ENCODE measurements around the gene MPL. TPM values are rescaled to one million over a fixed set of nuclear protein-coding genes. Genes with fewer than 3 reads are reported as not detected.

MPL gene
- total RNA-seq, 1 experiment from 2014 or later, result not detected

GRCh38 chr1:43321331-43321891, 16.2 kb upstream of the MPL start:
- no peak for DNase-seq (ENCODE audit: low read depth)

- DNase-seq (ENCODE audit: low read depth), result no peak
Measured at GRCh38 chr1:43322506-43322905, 15.1 kb upstream of the MPL start.

DNA sequence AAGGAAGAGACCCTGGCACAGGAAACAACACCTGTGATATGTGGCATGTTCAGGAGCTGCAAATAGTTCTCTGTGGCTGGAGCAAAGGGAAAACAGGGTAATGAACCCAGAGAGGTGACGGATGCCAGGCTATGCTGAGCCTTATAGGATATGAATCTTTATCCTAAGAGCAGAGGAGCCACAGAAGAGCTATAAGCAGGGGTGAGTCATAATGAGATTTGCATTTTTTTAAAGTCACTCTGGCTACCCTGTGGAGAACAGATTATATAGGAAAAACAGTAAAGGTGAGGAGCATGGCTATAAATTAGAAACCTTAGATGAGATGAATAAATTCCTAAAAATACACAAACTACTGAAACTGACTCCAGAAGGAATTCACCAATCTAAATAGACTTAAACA, 12.8 kb upstream of the MPL start:
- DNase-seq (ENCODE audit: low read depth), result no peak

DNA sequence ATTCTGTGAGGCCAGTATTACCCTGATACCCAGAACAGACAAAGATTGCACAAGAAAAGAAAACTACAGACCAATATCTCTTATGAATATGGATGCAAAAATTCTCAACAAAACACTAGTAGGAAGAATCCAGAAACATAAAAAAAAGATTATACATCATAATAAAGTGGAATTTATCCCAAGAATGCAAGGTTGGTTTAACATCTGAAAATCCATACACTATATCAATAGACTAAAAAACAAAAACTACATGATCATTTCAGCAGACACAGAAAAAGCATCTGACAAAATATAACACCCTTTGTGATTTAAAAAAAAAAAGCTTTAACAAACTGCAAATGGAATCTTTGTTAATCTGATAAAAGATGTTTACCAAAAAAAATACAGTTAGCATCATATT, 12.2 kb upstream of the MPL start:
- no peak for DNase-seq (ENCODE audit: low read depth)

GRCh38 chr1:43327549-43328292, 9.9 kb upstream of the MPL start:
- no peak for DNase-seq (ENCODE audit: low read depth)

GRCh38 chr1:43329995-43330751, 7.4 kb upstream of the MPL start:
- peak; percentile 94 for DNase-seq (ENCODE audit: low read depth)

GRCh38 chr1:43331688-43332087, 5.9 kb upstream of the MPL start:
- no peak for DNase-seq (ENCODE audit: low read depth)

DNA sequence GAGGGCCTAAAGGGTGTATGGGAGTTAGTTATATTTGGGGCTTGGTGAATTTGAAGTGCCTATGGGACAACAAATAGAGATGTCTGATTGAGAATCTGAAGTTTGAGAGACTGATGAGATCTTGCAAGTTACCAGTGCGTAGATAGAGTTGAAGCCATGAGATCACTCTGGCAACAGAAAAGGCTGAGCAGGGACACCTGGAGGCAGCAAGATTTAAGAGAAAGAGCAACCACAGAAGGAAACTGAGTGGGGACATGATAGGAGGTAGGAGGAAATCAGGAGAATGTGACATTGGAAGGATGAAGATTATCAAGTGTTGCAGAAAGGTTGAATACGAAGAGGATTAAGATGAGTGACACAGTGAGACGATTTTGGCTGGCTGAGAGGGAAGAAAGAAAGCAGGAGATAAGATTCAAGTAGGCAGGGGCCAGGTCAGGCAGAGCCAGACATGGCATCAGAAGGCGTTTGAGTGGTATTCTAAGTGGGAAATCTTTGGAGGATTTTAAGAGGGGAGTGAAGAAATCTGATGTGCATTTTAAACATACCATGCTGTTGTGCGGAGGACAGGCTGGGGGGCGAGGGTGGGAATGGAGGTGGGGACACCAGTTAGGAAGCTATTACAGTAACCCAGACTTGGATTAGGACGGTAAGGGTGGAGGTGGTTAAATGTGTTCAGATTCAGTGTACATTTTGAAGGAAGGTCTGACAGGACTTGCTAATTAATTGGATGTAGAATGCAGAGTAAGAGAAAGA, 3.0 kb upstream of the MPL start:
- DNase-seq (ENCODE audit: low read depth), result no peak

GRCh38 chr1:43338001-43338400, 383 bp downstream of the MPL start:
- no peak for DNase-seq (ENCODE audit: low read depth)

- DNase-seq (ENCODE audit: low read depth), result no peak
Measured at GRCh38 chr1:43339584-43340232, 2.1 kb downstream of the MPL start.

DNA sequence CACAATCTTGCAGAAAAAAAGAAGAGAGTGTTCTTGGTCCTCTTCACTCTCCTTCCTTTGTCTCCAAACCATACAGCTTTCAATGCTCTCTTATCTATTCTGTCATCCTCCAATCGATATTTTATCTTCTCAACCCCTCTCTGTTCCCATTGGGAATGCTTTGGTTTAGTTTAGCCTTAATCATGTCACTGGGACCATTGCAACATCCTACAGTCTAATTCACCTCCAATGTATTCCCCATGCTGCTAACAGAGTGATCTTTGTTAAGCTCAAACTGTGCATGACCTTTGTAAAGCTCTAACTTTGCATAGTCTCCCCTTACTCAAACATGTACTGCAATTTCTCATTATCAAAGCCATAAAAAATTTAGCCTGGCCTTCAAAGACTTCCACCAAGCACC, 2.9 kb downstream of the MPL start:
- no peak for DNase-seq (ENCODE audit: low read depth)

GRCh38 chr1:43344267-43344850, 6.7 kb downstream of the MPL start:
- DNase-seq (ENCODE audit: low read depth), result no peak

DNA sequence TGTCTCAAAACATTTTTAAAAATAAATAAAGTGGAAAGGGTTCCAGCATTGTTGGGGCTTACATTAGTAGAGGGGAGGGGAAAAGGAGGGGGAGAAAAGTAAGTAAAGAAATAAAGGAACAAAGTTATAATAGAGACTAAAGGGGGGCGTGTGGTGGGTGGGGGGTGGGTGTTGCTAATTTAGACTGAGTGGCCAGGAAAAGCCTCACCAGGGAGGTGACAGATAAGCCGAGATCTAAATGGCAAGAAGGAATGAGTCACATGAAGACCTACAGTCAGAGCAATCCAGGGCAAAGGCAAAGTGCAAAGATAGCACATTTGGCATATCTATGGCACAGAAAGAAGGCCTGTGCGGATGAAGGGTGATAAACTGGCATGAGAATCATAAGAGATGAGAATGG, 7.5 kb downstream of the MPL start:
- no peak for DNase-seq (ENCODE audit: low read depth)

DNA sequence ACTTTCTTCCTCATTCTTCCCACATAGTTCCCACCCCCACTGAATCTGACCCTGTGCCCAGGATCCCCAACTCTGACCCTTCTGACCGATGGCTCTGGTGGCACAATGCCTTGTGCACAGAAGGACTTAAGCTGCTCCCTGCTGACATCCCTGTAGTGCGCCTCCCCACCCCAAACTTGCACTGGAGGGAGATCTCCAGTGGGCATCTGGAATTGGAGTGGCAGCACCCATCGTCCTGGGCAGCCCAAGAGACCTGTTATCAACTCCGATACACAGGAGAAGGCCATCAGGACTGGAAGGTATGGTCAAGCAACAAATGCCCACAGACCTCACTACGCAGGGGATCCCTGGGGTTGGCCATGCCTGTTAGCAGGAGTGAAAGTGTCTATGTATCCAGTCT, 9.0 kb downstream of the MPL start:
- no peak for DNase-seq (ENCODE audit: low read depth)

DNA sequence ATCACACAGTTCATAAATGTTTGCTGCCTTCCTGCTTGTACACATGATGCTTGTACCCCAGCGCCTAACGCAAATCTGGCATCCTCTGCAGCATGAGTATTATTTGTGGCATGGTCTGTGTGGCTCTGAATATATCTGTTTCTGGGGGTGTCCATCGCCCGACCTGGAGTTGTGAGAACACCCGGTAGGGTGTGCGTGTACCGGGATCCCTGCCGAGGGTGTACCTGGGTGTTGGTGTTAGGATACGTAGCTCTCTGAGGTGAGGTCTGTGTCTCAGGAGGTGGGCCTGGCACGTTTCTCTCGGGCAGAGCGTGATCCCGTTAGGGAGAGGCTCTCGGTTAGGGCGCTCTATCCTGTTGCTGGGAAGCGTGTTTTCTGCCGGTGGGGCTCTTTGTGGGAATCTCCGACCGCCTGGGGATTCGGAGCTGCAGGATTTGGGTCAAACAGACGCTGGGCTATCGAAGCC, 10.8 kb downstream of the MPL start:
- DNase-seq (ENCODE audit: low read depth), result no peak

DNA sequence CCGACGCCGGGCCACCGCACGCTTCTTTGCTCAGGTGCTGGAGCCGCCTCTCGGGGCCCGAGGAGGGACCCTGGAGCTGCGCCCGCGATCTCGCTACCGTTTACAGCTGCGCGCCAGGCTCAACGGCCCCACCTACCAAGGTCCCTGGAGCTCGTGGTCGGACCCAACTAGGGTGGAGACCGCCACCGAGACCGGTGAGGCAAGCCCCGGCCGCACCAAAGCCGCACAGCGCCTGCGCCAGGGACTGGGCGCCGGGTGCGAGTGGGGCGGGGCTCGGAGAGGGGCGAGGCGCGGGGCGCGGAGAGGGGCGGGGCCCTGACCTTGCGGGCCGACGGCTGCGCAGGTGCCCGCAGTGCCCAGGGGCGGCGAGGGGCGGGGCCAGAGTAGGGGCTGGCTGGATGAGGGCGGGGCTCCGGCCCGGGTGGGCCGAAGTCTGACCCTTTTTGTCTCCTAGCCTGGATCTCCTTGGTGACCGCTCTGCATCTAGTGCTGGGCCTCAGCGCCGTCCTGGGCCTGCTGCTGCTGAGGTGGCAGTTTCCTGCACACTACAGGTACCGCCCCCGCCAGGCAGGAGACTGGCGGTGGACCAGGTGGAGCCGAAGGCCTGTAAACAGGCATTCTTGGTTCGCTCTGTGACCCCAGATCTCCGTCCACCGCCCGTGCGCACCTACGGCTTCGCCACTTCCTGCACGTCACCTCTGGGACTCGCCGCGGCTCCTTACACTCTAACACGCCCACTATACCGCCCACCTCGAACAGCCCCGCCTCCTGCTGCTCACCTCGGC, 11.4 kb downstream of the MPL start:
- DNase-seq (ENCODE audit: low read depth), result peak; percentile 79

DNA sequence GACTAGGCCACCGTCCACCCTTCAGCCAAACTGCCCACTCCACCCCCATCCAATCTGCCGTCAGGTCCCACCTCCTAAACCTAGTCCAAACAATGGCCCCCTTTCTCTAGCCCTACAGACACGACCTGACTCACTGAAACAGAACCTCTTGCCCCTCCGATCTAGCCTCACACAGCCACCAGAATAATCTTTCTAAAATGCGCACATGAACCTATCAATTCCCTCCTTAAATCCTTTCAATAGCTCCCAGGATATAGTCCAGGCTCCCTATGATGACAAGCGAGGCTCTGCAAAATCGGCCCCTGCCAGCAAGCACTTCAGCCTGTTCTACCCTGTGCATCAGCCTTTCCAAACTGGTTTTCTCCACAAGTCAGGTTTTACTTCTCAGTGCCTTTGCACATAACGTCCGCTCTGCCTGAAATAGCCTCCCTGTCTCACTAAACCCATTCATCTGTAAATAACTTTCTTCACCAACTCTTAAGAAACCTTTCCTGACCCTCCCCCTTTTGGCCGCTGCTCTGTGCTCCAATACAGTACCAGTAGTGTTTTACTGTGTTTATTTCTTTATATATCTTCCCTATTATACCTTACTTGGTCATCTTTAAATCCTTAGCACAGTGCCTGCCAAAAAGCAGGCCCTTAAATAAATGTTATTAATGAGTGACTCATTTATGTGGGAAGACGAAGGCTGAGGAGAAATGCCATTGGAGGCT, 12.1 kb downstream of the MPL start:
- DNase-seq (ENCODE audit: low read depth), result peak; percentile 32

GRCh38 chr1:43350976-43351375, 13.4 kb downstream of the MPL start:
- no peak for DNase-seq (ENCODE audit: low read depth)

Measured in HT1080 (cell line).